Stimulated activated naive CD8-positive, alpha-beta T cell treated with anti-CD3 and anti-CD28 coated beads, Interleukin-15, amount 100 ng/mL, for 72 hours (primary cell): ENCODE data around the gene SATB2.

Experiments used
- ATAC-seq: fragments of 150-1000 bp; cut with Tn5 transposase; 2 replicates; pipeline ENCODE4 v1.10.0; 2021; ENCODE audit warnings: mild to moderate bottlenecking, moderate library complexity
- DNase-seq, 2 donors: peaks; one replicate each; pipeline ENCODE4 v3.0.0; 2021 to 2022
- H3K27ac Mint-ChIP-seq, 2 donors: one replicate each; pipeline ENCODE4 v1.8.0; 2022; ENCODE audit warnings: mild to moderate bottlenecking in 2 of 2, mixed read lengths in 2 of 2, moderate library complexity in 2 of 2
- H3K27me3 Mint-ChIP-seq: one replicate; pipeline ENCODE4 v1.8.0; 2022; ENCODE audit warnings: mixed read lengths
- H3K4me1 Mint-ChIP-seq: one replicate; pipeline ENCODE4 v1.8.0; 2022; ENCODE audit warnings: mild to moderate bottlenecking, mixed read lengths
- H3K4me3 Mint-ChIP-seq, 2 donors: one replicate each; pipeline ENCODE4 v1.8.0; 2022; ENCODE audit warnings: mild to moderate bottlenecking in 2 of 2, mixed read lengths in 2 of 2, moderate library complexity in 1 of 2
- H3K9me3 Mint-ChIP-seq, 2 donors: one replicate each; pipeline ENCODE4 v1.8.0; 2022; ENCODE audit warnings: mixed read lengths in 2 of 2

SATB2 gene

DNA sequence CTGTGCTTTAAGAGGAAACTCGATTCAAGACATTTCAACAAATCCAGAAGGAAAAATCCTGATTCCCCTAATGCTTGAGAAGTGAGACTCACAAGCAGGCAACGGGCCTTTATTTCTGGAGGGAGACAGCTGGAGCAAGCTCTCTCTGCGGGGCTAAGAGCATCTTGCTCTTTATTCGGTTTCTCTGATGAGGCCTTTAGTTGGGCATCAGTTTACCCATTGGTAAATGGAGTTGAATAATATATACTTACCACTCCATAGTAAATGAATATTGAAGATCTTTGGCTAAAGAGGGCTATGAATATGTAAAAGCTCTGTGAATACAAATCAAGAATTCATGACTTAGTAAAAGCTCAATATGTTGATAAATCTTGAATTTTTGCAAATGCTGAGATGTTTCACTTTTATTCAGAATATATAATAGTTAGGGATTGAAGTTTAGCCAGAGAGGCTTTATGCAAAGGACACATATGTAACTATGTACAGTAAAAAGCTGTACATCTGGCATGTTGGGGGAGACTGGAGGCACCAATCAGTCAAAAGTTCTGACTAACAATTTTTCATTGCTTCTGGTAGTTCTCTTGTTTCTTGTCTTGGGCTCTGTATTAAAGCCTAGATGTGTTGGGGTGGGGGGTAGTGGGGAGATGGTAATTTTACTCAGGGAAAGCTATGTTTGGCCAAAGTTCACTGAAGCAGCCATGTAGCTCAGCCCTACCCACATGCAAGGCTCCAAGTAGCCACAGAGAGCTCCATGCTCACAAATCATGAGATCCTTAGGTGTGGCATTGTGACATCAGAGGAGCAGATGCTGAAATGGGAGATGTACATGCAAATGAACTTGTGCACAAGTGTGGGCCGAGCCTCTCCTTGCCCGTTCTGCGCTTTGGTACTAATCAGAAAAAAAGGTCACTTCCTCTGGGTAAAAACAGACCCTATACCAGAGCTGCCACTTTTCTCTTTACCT lies 200.2 kb downstream of the SATB2 start:
- Mint-ChIP-seq H3K27ac (no peak overlapping the region), H3K9me3 (peaks cover 8 to 13% of the 10 kb centered on the region in 2 donors), H3K4me1 (no peaks in the 10 kb centered on the region), H3K27me3 (no peaks in the 10 kb centered on the region), H3K4me3 (no peak overlapping the region)
- ATAC-seq (no peak), DNase-seq (no peak)

DNA sequence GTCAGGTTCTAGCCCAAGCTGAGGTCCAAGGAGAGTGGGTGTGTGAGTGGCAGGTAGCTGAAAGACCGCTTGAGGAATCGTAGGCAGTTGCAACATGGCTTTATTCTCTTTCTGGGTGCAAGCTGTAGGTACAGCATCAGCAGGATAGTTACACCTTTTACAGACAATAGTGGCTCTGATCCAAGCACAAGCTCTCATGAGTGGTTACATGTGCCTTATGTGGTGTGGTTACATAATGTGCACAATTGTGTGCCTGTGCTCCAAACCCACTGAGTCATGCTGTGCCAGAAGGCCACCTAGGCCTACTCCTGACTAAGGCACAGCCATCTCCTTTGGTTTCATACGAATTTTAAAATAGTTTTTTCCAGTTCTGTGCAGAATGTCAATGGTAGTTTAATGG lies 227.6 kb downstream of the SATB2 start:
- no peak overlapping the region for H3K4me3 Mint-ChIP-seq
- no peaks in the 10 kb centered on the region for H3K4me1 Mint-ChIP-seq
- ATAC-seq = no peak
- no peak for DNase-seq
- H3K27me3 Mint-ChIP-seq = no peaks in the 10 kb centered on the region
- peaks cover 0 to 14% of the 10 kb centered on the region in 2 donors for H3K9me3 Mint-ChIP-seq
- no peak overlapping the region for H3K27ac Mint-ChIP-seq

DNA sequence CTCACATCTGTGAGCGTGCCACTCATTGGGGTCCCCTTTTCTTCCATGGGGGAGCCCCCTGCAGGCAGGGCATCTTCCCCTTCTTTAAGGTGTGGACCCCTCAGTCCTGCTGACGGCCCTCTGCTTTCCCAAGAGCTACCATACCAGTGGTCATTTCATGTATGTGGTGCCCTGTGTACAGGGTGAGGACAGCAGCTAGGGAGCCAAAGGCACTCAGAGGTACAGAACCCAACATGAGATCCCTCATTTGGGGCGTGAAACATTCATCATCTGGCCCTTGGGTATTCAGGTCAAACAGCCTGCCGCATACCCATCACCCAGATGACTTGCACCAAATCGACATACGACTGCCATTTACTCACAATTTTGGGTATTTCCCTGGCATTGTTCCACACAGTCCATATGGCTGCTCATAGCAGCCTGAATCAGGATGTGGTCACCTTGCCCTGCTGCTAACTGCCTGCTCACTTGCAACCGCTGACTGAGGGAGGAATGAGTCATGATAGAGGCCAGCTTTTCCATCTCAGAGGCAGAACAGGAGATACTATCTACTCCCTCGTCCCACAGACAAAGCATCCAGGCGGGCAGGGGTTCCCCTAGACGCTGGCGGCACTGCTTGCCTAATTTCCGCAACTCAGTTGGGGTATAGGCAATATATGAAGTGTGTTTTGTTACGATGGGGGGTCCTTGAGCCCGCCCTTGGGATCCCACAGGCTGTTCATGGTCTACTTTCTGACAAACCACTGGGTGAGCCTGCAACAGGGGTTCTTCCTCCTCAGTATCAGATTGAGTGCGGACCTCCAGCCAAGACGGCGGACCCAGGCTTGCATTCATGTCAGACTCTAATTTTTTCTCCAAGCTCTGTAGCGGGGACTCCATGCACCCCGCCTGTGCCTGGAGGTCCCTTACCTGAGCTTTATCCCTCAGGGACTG lies 228.6 kb downstream of the SATB2 start:
- Mint-ChIP-seq H3K27ac (no peak overlapping the region), H3K4me1 (no peaks in the 10 kb centered on the region), H3K9me3 (peaks cover under 1 to 14% of the 10 kb centered on the region in 2 donors), H3K4me3 (no peak overlapping the region), H3K27me3 (no peaks in the 10 kb centered on the region)
- ATAC-seq (peak; percentile 90), DNase-seq (peak; percentile 20 to 31)

DNA sequence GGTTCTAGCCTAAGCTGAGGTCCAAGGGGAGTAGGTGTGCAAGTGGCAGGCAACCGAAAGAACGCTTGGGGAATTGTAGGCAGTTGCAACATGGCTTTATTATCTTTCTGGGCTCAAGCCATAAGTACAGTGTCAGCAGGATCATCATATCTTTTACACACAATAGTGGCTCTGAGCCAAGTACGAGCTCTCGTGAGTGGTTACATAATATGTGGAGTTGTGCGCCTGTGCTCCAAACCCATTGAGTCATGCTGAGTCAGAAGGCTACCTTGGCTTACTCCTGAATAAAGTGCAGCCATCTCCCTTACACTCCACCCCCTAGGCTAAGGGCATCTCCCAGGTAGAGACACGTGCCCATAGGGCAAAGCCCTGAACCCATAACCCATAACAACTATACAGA lies 233.9 kb downstream of the SATB2 start:
- DNase-seq = no peak

DNA sequence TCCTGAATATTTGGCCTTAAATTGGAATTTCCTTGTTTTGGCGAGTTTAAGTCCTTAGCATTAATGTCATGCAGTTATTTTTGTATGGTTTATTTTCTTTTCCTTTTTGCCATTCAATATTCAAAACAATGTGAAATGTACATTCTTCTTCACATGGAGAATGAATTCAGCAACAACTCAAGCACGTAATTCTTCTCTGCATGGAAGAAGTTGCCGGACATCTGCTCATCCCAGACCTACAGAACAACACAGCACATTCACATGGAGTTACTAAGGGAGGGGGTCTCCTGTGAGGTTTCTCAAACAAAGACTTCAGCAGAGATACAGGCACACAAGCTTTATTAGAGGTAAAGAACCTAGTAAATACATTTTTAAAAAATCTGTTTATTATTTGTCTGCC lies 236.8 kb downstream of the SATB2 start:
- Mint-ChIP-seq H3K27ac (no peak overlapping the region), H3K9me3 (peaks cover 0 to 8% of the 10 kb centered on the region in 2 donors), H3K4me1 (no peaks in the 10 kb centered on the region), H3K4me3 (no peak overlapping the region), H3K27me3 (no peaks in the 10 kb centered on the region)
- ATAC-seq = no peak
- DNase-seq = no peak

More for the DNA sequence above, 233.9 kb downstream of the SATB2 start:
- ATAC-seq = no peak
- H3K27ac Mint-ChIP-seq = no peak overlapping the region
- H3K4me3 Mint-ChIP-seq = no peak overlapping the region
- no peaks in the 10 kb centered on the region for H3K4me1 Mint-ChIP-seq
- H3K27me3 Mint-ChIP-seq = no peaks in the 10 kb centered on the region
- peaks cover 4 to 8% of the 10 kb centered on the region in 2 donors for H3K9me3 Mint-ChIP-seq

DNA sequence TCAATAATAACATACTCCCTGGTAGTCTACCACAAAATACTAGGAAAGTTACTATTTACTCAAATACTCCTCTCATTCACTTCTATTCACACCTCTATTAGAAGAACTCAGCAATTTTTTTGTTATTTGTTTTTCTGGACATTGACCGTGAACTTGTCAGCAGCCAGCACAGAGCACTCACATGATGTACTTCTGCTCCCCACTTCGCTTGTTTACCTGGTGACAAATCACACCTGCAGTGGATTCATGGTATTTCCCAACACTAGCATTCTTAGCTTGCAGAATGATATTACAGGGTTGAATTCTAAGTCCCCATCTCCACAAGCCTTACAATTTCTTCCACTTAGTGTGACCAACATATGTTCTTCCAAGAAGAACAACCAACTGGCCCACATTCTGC lies 238.2 kb downstream of the SATB2 start:
- Mint-ChIP-seq H3K9me3 (peaks cover 0 to 8% of the 10 kb centered on the region in 2 donors), H3K27me3 (no peaks in the 10 kb centered on the region), H3K4me1 (no peaks in the 10 kb centered on the region), H3K4me3 (no peak overlapping the region), H3K27ac (no peak overlapping the region)
- no peak for ATAC-seq
- no peak for DNase-seq
